ENCODE measurements around the gene CERS4.
"Not testable (repeated sequence)": the region's sequence is repeated elsewhere in the genome, so short reads cannot be mapped to it uniquely, and the experiment has no call there.

Gene CERS4

DNA sequence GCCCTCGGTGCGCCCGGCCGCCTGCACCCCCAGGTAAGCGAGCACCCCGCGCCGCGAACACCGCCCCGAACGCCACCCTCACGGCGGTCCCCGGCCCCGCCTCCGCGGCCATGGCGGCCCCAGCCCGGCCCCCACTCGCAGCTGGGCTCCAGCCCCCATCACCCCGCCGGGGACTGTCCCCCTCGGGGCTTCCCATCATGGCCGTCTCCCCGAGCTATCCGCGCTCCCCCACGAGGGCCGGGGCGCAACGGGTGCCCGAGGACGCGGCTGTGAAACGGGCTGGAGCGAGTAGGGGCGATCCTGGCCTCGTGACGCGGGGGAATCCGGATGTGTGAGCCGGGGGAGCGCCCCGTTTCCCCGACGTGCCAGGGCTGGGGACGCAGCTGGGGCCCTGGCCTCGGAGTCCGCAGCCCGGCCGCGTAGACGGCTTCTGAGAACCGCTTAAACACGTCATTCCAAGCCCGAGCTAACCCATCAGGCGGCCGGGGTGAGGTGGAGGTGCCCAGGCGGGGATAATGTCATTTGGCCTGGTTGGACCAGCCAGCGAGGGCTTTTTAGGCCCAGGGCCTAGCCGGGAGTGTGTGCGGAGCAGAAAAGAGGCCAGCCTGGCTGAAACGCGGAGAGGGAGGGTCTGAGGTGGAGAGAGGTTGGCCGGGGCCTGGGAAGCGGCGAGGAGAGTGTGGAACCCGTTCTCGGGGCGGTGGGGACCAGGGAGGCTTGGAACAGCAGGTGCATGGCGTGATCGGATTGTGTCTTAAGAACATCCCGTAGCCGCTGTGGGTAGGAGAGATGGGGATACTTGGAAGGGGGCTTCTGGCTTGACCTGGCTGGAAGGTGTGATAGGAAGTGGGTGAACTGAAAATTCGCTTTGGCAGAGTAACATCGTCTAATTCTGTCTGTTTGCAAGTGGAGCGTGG lies 550 bp downstream of the CERS4 start:
- no peak for DNase-seq (ENCODE audit: low spot score)

DNA sequence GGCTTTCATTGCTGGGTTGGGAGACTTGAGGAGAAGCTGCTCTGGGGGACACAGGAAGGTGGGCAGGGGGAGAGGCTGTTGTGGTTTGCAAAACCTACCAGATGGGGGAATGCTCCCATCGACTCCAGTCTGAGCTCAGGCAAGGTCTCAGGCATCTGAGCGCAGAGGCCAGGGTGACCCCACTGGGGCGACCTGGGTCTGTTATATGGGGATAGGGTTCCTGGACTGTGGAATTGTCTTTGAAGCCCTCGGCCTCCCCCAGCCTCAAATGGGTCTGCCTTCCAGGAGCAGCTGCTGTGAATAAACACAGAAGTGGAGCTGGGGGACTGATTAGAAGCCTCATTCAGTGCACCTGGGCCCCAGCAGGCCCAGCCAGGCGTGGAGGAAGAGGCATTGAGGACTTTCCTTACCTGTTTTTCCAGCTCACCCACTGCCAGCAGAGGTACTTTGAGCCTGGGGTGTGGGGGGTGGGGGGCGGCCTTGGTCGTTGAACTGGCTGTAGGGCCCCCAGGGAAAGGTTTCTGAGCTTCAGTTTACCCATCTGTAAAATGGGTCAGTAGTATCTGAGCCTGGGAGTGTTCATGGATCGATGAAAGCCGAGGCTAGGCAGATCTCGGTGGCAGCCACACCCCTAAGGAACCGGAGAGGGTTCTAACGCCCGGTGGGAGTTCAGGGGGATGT lies 1.4 kb downstream of the CERS4 start:
- DNase-seq (ENCODE audit: low spot score) = no peak

DNA sequence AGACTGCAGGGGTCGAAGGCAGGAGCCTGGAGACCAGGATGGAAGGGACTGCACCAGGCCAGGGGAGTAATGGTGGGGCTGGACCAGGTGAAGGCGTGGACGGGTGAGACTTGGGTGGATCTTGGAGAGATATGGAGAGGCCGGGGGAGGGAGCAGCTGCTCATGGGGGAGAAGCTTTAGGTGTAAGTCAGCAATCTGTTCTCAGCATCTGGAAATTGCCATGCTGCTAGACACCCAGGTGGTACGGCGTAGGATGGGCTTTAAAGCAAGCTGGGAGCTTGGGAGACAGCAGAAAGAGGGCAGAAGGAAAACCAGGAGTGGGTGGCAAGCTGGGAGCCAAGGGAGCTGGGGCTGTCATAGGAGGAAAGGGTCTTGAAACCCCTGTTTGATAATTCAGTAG lies 3.0 kb downstream of the CERS4 start:
- DNase-seq (ENCODE audit: low spot score) = no peak

DNA sequence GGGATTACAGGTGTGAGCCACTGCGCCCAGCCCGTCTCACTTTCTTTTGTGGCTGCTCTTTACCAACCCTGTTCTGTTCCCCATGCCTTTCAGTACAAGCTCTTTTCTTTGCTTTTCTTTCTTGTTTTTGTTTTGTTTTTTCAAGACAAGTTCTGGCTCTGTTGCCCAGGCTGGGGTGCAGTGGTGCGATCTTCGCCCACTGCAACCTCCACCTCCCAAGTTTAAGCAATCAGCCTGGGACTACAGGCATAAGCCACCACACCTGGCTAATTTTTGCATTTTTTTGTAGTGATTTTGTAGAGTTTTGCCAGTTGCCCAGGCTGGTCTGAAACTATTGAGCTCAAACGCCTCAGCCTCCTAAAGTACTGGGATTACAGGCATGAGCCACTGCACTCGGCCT lies 3.7 kb downstream of the CERS4 start:
- no peak for DNase-seq (ENCODE audit: low spot score)

DNA sequence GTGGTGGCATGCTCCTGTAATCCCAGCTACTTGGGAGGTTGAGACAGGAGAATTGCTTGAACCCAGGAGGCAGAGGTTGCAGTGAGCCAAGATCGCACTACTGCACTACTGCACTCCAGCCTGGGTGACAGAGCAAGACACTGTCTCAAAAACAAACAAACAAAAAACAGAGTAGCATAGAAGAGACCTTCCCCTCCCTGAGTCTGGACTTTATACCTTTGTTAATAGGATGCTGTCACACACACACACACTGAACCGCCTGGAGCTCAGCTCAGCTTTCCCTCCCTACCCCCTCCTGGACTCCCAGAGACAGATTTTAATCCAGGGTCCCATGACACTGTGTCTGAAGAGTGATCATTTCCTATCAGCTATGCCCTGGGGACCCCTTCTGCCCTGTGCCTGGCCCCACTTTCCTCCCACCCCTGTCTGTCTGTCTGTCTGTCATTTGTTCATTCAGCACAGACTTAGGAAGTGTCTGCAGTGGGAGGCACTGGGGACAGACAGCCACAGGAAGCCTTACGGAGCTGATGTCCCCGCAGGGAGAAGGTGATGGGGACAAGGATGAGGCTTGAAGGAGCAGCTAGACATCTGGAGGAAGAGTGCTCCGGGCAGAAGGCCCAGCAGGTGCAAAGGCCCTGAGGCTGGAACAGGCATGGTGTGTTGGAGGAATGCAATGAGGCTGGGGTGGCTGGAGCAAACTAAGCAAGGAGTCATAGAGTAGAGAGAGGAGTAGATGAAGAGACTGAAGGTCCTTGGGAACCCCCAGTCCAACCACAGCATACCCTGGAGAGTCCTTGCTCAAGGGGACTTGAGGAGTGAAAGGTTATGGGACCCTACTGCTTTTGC lies 4.9 kb downstream of the CERS4 start:
- DNase-seq (ENCODE audit: low spot score) = no peak

DNA sequence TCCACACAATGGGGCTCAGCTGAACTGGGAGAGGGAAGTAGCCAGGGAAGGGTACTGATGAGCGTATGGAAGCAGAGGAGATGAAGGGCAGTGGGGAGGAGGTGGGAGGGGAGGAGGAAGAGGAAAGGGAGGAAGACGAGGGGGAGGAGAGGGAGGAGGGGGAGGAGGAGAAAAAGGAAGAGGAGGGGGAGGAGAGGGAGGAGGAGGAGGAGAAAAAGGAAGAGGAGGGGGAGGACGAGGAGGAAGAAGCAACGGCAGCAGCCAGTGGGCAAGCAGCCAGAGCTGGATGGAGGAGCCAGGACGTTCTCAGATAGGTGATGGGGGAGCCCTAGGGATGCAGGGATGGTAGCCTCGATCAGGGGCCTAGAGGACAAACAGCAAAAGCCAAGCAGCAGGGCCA lies 5.6 kb downstream of the CERS4 start:
- no peak for DNase-seq (ENCODE audit: low spot score)

DNA sequence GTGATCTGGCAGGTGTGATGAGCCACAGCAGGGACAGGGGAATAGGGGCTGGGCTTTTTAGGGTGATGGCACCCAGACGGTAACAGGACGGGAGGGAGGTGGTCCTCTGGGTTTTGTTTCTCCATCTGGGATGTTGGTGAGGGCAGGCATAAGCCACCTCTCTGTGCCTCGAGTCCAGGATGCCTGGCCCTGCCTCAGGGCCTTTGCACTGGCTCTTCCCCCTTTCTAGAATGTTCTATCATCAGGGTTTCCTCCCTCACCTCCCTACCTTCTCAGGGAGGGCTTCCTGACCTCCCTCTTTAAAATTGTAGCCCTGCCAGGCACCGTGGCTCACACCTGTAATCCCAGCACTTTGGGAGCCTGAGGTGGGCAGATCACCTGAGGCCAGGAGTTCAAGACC lies 6.6 kb downstream of the CERS4 start:
- no peak for DNase-seq (ENCODE audit: low spot score)

DNA sequence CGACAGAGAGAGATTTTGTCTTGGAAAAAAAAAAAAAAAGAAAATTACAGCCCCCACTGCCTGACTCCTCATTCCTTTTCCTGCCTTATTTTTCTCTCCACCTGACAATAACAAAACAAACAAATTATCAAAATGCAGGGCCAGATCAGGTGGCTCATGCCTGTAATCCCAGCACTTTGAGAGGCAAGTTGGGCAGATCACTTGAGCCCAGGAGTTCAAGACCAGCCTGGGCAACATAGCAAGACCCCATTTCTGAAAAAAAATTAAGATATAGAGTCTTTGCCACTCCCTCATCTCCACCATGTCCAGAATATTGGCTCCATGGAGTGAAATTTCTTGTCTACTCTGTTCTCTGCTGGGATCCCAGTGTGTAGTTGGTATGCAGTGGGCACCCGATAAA lies 7.2 kb downstream of the CERS4 start:
- no peak for DNase-seq (ENCODE audit: low spot score)

DNA sequence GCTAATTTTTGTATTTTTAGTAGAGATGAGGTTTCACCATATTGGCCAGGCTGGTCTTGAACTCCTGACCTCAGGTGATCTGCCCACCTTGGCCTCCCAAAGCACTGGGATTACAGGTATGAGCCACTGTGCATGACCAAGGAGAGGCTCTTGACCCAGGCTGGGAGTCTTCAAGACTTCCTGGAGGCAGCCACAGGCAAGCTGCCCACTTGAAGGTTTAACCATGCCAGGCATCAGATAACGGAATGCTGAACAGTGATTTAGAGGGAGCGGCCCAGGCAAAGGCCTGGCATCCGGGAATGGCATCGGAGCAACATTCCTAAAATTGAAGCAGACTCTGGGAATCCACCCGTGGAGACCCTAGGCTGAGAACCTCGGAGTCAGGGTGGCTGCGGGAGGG lies 9.0 kb downstream of the CERS4 start:
- DNase-seq (ENCODE audit: low spot score) = not testable (repeated sequence)

DNA sequence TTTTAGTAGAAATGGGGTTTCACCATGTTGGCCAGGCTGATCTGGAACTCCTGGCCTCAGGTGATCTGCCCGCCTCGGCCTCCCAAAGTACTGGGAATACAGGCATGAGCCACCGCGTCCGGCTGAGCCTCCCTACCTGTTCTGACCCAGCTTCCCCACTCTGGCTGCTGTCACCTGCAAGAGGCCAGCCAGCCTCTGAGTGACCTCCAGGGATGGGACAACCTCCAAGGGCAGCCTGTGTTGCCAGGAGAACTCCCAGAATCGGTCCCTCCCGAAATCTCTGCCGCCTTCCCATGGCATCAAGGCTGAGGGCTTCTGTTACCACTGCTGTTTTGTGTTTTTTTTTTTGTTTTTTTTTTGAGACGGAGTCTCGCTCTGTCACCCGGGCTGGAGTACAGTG lies 11.3 kb downstream of the CERS4 start:
- DNase-seq (ENCODE audit: low spot score) = no peak

DNA sequence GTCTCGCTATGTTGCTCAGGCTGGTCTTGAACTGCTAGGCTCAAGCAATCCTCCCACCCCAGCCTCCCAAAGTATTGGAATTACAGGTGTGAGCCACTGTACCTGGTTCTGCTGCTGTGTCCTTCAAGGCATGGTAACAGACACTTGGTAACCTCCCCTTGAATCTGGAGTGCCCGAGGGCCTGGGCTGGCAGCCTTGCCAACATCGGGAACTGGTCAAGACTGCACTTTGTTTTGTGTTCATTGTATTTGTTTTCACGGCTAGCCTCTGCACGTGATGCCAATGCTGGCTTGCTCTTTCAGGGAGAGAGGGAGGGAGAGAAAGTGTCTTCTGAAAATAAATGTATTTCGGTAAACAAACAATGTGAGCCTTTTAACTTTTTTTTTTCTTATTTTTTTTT lies 12.0 kb downstream of the CERS4 start:
- no peak for DNase-seq (ENCODE audit: low spot score)

DNA sequence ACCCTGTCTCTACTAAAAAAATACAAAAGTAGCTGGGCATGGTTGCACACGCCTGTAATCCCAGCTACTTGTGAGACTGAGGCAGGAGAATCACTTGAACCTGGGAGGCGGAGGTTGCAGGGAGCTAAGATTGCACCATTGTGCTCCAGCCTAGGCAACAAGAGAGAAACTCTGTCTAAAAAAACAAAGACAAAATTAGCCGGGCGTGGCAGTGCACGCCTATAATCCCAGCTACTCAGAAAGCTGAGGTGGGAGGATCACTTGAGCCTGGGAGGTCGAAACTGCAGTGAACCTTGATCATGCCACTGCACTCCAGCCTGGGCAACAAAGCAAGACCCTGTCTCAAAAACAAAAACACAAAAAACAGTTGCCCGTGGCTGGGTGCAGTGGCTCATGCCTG lies 14.3 kb downstream of the CERS4 start:
- DNase-seq (ENCODE audit: low spot score) = not testable (repeated sequence)

DNA sequence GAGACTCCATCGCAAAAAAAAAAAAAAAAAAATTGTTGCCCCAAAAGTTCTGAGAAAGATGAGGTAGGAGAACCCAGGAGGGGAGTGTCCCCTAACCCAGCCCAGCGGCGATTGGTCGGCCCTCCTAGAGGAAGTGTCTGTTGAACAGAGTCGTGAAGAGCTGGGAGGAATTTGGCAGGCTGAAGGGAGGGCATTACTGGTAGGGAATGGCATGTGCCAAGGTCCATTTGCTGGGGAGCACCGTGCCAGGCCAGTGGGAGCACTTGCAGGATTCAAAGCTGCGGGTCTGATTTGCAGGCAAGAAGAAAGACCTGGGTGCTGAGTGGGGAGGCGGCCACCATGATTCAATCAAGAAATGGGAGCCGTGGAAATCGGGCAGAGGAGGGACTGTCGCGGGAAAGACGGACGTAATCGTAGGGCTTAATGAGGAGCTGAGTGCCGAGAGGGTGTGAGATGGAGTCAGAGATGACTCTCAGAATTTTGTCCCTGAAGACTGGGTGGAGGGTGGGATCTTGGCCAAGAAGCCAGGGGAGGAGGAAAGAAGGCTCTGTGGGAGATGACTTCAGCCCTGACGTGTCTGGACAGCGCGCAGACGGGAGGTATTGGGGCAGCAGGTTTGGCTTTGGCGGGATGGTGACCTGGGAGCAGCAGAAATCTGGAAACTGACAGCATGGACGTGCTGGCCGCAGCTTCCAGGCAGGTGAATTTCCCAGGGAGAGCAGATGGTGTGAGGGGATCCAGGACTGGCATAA lies 15.4 kb downstream of the CERS4 start:
- no peak for DNase-seq (ENCODE audit: low spot score)

DNA sequence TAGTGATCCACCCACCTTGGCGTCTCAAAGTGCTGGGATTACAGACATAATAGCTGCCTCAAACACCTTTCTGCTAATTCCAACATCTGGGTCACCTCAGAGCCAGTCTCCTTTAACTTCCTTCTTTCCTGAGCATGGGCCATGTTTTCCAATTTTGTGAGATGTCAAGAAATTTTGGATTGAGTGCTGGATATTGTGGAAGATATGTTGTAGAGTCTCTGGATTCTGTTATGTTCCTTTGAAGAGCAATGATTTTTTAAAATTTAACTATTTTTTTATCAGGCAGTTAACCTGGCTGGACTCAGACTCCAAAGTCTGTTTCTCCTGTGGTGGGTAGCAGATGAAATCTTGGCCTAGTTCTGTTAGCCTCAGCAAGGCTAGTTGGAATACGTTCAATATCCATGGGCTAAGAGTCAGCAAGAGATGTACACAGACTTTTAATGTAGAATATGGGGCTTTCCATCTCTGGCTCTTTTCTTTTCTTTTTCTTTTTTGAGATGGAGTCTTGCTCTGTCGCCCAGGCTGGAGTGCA lies 22.0 kb downstream of the CERS4 start:
- no peak for DNase-seq (ENCODE audit: low spot score)

DNA sequence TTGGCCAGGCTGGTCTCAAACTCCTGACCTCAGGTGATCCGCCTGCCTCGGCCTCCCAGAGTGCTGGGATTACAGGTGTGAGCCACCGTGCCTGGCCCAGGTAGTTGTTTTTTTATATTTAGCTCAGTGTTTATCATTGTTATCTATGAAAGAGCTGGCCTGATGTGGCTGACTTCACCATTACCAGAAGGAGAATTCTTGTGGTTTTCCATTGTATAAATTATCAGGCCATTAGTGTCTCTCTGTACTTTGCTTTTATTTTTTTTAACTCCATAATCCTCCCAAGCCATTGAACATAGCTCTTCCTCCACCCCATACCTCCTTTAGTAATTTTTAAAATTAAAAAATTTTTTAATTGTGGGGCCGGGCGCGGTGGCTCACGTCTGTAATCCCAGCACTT lies 24.2 kb downstream of the CERS4 start:
- DNase-seq (ENCODE audit: low spot score) = peak; percentile 60

DNA sequence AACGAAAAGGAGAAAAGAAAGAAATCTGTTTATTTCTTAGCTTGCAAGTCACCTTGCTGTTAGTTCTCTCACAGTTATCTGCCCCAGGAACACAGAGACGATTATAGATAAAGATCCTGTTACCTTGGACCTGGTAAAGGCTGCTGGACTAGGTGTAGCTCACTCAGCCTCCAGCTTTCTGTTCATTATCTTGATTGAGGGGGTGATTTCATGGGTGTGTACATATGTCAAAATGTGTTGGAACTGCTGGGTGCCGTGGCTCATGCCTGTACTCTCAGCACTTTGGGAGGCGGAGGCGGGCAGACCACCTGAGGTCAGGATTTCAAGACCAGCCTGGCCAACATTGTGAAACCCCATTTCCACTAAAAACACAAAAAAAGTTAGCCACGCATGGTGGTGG lies 27.9 kb downstream of the CERS4 start:
- no peak for DNase-seq (ENCODE audit: low spot score)

DNA sequence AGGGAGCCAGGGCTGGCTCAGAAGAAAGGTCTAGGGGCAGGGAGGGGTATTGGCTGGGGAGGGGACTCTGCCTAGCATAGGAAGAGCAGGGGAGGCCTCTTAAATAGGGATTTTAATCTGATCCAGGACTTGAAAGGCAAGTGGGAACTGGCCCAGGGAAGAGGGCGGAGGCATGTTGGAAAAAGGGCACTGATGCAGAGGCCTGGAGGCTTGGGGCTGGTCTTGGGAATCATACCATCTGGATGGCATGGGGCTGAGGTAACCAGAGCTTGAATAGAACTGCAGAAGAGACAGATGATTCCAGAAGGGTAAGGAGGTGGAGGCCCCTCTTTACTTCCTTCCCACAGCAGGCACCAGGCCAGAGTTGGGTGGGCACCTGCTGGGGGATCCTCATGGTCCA lies 29.1 kb downstream of the CERS4 start:
- no peak for DNase-seq (ENCODE audit: low spot score)

DNA sequence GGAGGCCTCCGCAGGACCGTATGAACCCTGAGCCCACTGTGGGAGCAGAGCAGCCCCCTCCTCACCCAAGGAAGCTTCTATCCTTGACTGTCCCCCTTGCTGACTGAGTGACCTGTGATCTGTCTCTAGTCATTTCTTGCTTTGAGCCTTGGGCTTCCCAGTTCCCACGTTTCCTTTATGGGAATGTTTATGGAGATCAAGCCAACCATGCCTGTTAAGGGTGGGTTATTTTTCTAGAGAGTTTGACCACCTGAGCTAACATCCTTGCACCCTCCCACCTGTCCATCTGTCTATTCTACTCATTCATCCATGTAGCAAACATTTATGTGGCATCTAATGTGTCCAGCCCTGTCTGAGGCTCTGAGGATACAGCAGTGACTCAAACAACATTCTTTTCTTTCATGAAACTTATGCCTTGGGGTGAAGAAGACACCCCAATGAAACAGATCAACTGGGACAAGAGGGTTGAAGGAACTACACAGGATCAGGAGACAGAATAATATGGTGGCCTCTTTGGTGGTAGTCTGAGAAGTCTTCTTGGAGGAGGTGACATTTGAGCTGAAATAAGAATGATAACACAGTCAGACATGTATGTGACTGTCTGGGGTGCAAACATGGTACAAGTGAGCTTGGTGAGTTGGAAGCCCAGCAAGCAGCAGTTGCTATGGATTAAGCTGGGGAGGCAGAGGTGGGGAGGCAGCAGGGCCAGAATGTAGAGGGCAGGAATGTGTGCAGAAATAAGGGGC lies 30.5 kb downstream of the CERS4 start:
- no peak for DNase-seq (ENCODE audit: low spot score)

DNA sequence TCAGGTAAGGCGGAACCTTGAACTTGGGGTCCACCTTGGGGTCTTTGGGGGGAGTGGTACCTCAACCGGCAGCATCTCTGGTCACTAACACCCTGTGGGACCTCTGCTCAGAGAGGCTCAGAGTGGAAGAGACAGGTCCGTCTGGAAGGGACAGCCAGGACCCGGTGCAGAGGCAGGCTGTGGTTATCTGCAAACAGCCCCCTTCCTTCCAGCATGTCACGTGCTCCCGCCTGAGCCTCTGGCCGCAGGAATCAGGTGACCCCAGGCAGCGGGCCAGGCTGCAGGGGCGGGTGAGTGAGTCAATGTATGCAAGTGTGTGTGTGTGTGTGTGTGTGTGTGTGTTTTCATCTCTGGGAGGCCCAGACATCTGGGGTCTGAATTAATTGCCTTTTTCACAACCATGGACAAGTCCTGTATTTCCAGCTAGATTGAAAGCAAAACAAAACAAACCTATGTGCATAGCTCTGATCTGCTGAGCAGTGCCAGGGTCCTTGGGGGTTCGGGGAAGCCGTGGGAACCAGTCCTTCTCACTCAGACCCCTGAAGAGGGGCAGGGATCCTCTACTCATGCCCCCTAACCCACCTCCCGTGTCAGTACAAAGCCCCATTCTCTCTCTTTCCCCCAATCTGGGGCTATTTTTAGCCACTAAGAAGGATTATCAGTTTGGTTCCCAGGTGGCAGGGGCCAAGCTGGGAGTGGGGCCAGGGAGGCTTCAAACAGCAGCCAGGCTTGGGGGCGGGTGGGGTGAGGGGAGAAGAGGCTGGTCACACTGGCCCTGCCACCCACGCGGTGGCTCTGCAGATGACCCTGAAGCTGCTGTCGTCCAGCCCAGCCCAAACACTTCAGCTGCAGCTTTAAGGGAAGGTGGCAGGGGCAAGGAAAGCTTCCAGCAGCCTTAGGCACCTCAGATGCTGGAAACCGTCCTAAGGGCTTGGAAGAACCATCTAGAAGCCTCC lies 31.4 kb downstream of the CERS4 start:
- DNase-seq (ENCODE audit: low spot score) = peak; percentile 91

DNA sequence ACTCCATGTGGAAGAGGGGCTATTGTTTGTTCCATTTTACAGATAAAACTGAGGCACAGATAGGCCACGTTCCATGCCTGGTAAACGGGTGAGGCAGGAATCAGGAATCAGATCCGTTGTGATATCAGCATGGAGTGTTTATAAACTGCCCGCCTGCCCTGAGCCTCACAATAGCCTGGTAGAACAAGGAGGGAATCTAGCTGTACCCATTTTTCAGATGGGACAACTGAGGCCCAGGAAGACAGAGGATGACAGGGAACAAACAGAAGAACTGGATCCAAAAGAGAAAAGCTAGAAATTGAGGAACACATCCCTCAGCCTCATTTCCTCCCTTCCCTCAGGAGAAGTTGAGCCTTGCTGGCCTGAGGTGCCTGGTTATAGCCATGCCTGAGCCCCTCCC lies 32.5 kb downstream of the CERS4 start:
- no peak for DNase-seq (ENCODE audit: low spot score)

Data from SW480 (cell line).